Endothelial cell of umbilical vein (primary cell): ENCODE results near the gene COL5A1. TPM values are rescaled to one million over a fixed set of nuclear protein-coding genes. Genes with fewer than 3 reads are reported as not detected.

Experiments used
- BruUV-seq: library from RNA; stranded (reverse); fragments of 400-500 nt; replicated peaks from 2 replicates; lab custom pipeline; 2021; lab: Mats Ljungman, UMichigan
- CTCF ChIA-PET: fragments of 300-600, 350-600 bp; sonication (Branson Sonifier 250); formaldehyde crosslinking; loops from one replicate; lab custom pipeline; 2021; ENCODE audit warnings: antibody characterized with exemption, inconsistent platforms; lab: Charles Lee
- POLR2A ChIA-PET: fragments of 300-600, 350-600 bp; sonication (Branson Sonifier 250); formaldehyde crosslinking; loops from one replicate; lab custom pipeline; 2021; ENCODE audit warnings: antibody characterized with exemption, inconsistent platforms; lab: Charles Lee
- DNase-seq: peaks from one replicate; pipeline ENCODE4 v3.0.0-alpha.2; 2011; ENCODE audit warnings: low read depth, low spot score
- FAIRE-seq: peaks from 2 replicates; lab custom pipeline; 2011; peaks lifted over from hg19 to GRCh38; lab: Jason Lieb, UNC
- H2AFZ ChIP-seq: 2 replicates; pipeline ENCODE4 v1.6.0; 2012; ENCODE audit warnings: low read depth, low read length, control low read depth, inconsistent platforms
- H3K27ac ChIP-seq: 2 replicates; pipeline ENCODE4 v1.5.1; 2011; ENCODE audit warnings: low read depth, mild to moderate bottlenecking, control low read depth, low read length, moderate library complexity; ENCODE audit not compliant: insufficient read depth
- H3K27me3 ChIP-seq, 2 experiments: 2 replicates each; pipeline versions ENCODE4 v1.6.0 to v1.6.1; 2011; ENCODE audit warnings: low read length in 2 of 2, mixed read lengths in 1 of 2; ENCODE audit not compliant: control insufficient read depth in 2 of 2, insufficient read depth in 2 of 2
- H3K36me3 ChIP-seq, 2 experiments: 2 replicates in 1 of 2; 3 replicates in 1 of 2; pipeline ENCODE4 v1.5.1; 2011; ENCODE audit warnings: low read length in 2 of 2, mild to moderate bottlenecking in 1 of 2, moderate library complexity in 1 of 2; ENCODE audit not compliant: control insufficient read depth in 2 of 2, insufficient read depth in 2 of 2; ENCODE audit errors: extremely low read depth in 1 of 2
- H3K4me1 ChIP-seq: 3 replicates; pipeline ENCODE4 v1.5.1; 2011; ENCODE audit warnings: mild to moderate bottlenecking, low read length; ENCODE audit not compliant: control insufficient read depth, insufficient read depth; ENCODE audit errors: extremely low read depth
- H3K4me2 ChIP-seq: 2 replicates; pipeline ENCODE4 v1.6.1; 2011; ENCODE audit warnings: low read length, control low read depth, mixed read lengths; ENCODE audit not compliant: insufficient read depth
- H3K4me3 ChIP-seq, 3 experiments: fragments of 200-600 bp in 1 of 3; sonication (generic), shearing (Covaris generic) in 1 of 3; replicated peaks in 1 of 3; 2 replicates each; pipeline ENCODE4 v1.5.1; 2011 to 2016; ENCODE audit warnings: control low read depth in 3 of 3, low read length in 3 of 3, mild to moderate bottlenecking in 2 of 3, inconsistent platforms in 1 of 3, low read depth in 1 of 3, moderate library complexity in 1 of 3; ENCODE audit not compliant: insufficient read depth in 1 of 3
- H3K79me2 ChIP-seq: 2 replicates; pipeline ENCODE4 v1.6.0; 2012; ENCODE audit warnings: low read length, inconsistent platforms; ENCODE audit not compliant: control insufficient read depth, insufficient read depth
- H3K9ac ChIP-seq: replicated peaks from 2 replicates; pipeline ENCODE3; 2011; ENCODE audit warnings: low read length, control low read depth; ENCODE audit not compliant: insufficient read depth; ENCODE audit errors: extremely low read depth
- H3K9me1 ChIP-seq: replicated peaks from 3 replicates; pipeline ENCODE4 v1.6.0; 2011; ENCODE audit warnings: mild to moderate bottlenecking, low read length; ENCODE audit not compliant: control insufficient read depth, insufficient read depth; ENCODE audit errors: extremely low read depth
- H3K9me3 ChIP-seq: replicated peaks from 2 replicates; pipeline ENCODE4 v1.5.1; 2012; ENCODE audit warnings: low read length, inconsistent platforms; ENCODE audit not compliant: control insufficient read depth, insufficient read depth
- H4K20me1 ChIP-seq: replicated peaks from 2 replicates; pipeline ENCODE3; 2011; ENCODE audit warnings: mild to moderate bottlenecking, low read length; ENCODE audit not compliant: control insufficient read depth, insufficient read depth; ENCODE audit errors: extremely low read depth
- CTCF ChIP-seq, 2 donors: IDR thresholded peaks; 1 replicate in 1 of 2; 2 replicates in 1 of 2; pipeline ENCODE4 v1.5.1; 2011; ENCODE audit warnings: low read length in 2 of 2, mild to moderate bottlenecking in 2 of 2, moderate library complexity in 2 of 2, control low read depth in 1 of 2, inconsistent platforms in 1 of 2, low read depth in 1 of 2; ENCODE audit not compliant: insufficient read depth in 1 of 2; ENCODE audit errors: extremely low read depth in 1 of 2
- EZH2 ChIP-seq: IDR thresholded peaks from 2 replicates; pipeline ENCODE4 v1.6.1; 2012; ENCODE audit warnings: borderline replicate concordance, low read depth, mild to moderate bottlenecking, moderate library complexity, low read length, inconsistent platforms; ENCODE audit not compliant: severe bottlenecking
- FOS ChIP-seq: IDR thresholded peaks from 2 replicates; pipeline ENCODE4 v1.6.1; 2011; ENCODE audit warnings: mild to moderate bottlenecking, low read length, moderate library complexity, borderline replicate concordance; ENCODE audit not compliant: insufficient read depth
- GATA2 ChIP-seq: IDR thresholded peaks from 2 replicates; pipeline ENCODE4 v1.7.0; 2011; ENCODE audit warnings: low read depth, mild to moderate bottlenecking, moderate library complexity, mixed read lengths, low read length; ENCODE audit not compliant: insufficient read length, insufficient read depth
- JUN ChIP-seq: IDR thresholded peaks from 2 replicates; pipeline ENCODE4 v1.6.1; 2011; ENCODE audit warnings: borderline replicate concordance, low read depth; ENCODE audit not compliant: insufficient read length, insufficient read depth
- MAX ChIP-seq: IDR thresholded peaks from 2 replicates; pipeline ENCODE4 v1.6.1; 2011; ENCODE audit not compliant: insufficient read depth, insufficient read length
- MYC ChIP-seq: IDR thresholded peaks from one replicate; pipeline ENCODE4 v1.6.1; 2011; ENCODE audit warnings: mild to moderate bottlenecking, low read depth, low read length
- POLR2A ChIP-seq: IDR thresholded peaks from 2 replicates; pipeline ENCODE4 v1.6.1; 2012; ENCODE audit warnings: low read depth, mild to moderate bottlenecking, control low read depth, low read length
- POLR2AphosphoS5 ChIP-seq: IDR thresholded peaks from 2 replicates; pipeline ENCODE4 v1.6.1; 2012; ENCODE audit warnings: low read depth, mild to moderate bottlenecking, control low read depth, low read length, moderate library complexity; ENCODE audit not compliant: insufficient read depth
- dilution Hi-C: fragments of 300-500 bp; cut with MboI; formaldehyde crosslinking; loops from one replicate; pipeline ENCODE4 v1.15.0; 2019; ENCODE audit warnings: low sequenced_read_pairs; ENCODE audit not compliant: extremely low pct_ligation_motif_present
- intact Hi-C: fragments of 100-400 bp; cut with micrococcal nuclease; formaldehyde crosslinking; loops from one replicate; pipeline ENCODE4 v1.10.0; 2022
- polyA plus RNA-seq, 4 experiments: library from polyadenylated mRNA; depleted of rRNA in 3 of 4; stranded (reverse) in 3 of 4; unstranded in 1 of 4; fragments of >200 nt; gene quantifications; 2 replicates each; pipeline versions ENCODE4 v1.2.1 to v1.2.3, GENCODE V29; 2011 to 2012; ENCODE audit warnings: missing spikeins in 1 of 4
- total RNA-seq: library from RNA; stranded (reverse); gene quantifications from 2 replicates; pipeline ENCODE4 v1.2.3, GENCODE V29; 2021

Gene COL5A1
- total and polyA plus RNA-seq, 2 donors (not counting 3 experiments of a cell fraction or from before 2014, with no cell fraction given) = 97.4 to 175 TPM

- no peak overlapping the region for H2AFZ ChIP-seq
- ChIA-PET CTCF (no interaction called here), POLR2A (no interaction called here)
- H3K9me1 ChIP-seq = no peaks in the 10 kb centered on the region
- H3K27ac ChIP-seq = no peak overlapping the region
- FAIRE-seq (no peak), DNase-seq (no peak)
- H3K9me3 ChIP-seq = no peaks in the 10 kb centered on the region
- intact Hi-C loops = no loop called here
- H3K79me2 ChIP-seq = no peaks in the 10 kb centered on the region
- H4K20me1 ChIP-seq = no peaks in the 10 kb centered on the region
- dilution Hi-C loops = no loop called here
- H3K4me3 ChIP-seq = no peak overlapping the region
- no peak overlapping the region for H3K4me2 ChIP-seq
- H3K27me3 ChIP-seq = no peaks in the 10 kb centered on the region
- H3K4me1 ChIP-seq = no peaks in the 10 kb centered on the region
- no peaks in the 10 kb centered on the region for H3K36me3 ChIP-seq
- H3K9ac ChIP-seq = no peak overlapping the region
- TF ChIP-seq JUN (no peak), POLR2AphosphoS5 (no peak), MAX (no peak), GATA2 (no peak), EZH2 (no peak), CTCF (IDR thresholded peaks at IDR 0.05; ENCODE audit: extremely low read depth in 1 of 2, insufficient read depth in 1 of 2, low read depth in 1 of 2, low read length in 2 of 2) (no peak), MYC (no peak), FOS (no peak), POLR2A (no peak)
- BruUV-seq = no TSS peak
These were observed 239.7 kb downstream of the COL5A1 start for GRCh38 chr9:134881313-134881670.
